NCI-H1930 (cell line): ENCODE measurements around the gene PACS1.
A peak's percentile ranks its signal among the peaks of the same experiment; 100 is the strongest.

ENCODE experiments used
- DNase-seq, 2 experiments: peaks; one replicate each; lab custom pipeline; 2025; lab: John Stamatoyannopoulos, UW

The PACS1 gene

DNA sequence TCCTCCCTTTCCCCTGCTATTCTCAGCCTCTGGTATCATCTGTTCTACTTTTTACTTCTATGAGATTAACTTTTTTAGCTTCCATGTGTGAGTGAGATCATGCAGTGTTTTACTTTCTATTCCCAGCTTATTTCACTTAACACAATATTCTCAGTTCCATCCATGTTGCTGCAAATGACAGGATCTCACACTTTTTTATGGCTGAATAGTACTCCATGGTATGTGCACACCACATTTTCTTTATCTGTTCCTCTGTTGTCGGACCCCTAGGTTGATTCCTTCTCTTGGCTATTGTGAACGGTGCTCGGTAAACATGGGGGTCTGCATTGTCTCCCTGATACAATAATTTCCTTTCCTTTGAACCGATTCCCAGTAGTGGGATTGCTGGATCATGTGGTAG lies 117.4 kb downstream of the PACS1 start:
- DNase-seq, result no peak

DNA sequence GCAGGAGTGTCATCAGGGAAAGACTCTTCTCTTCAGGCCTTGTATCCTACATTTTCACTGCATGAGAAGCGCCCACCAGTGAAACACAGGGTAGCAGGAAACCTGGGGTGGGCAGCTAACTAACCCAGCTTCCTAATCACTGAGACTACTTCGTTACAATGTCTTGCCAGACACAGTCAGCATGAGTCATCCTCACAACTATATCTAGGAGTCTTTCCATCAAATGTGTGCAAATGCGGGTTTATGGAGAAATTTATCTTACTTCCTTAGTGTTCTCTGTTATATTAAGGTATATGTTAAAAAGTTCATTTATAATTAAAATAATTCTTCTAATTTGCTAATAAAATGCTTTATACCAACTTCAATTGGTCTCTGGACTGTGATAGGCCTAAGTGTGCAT lies 118.5 kb downstream of the PACS1 start:
- DNase-seq, result no peak

DNA sequence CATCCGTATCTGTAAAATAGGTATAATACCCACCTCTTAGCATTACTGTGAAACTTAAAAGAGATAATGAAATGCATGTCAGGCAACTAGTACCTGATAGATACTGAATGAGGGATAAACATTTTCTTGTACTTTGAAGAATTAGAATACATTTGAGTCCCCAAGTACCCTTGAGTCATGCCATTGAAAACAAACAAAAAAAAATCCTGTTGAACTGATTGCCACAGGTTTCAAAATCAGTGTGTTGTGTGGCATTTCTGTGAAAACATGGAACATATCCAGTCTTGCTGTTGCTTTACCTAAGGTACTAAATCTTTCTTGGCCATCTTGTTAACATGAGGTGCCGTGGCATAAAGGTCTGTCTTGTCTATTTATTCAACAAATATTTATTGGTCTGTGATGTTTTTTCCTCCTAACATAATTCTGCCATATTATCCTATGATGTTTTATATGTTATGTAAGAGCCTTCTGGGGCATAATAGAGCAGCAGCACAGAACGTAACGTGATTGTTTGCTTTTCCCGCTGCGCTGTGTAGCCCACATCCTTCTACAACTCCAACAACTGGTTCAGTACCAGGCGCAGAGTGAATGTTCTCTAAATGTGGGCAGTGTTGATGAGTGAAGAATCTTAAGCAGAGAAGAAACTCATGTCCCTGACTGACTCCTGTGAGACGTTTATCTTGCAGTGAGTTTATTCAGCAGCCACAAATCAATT lies 119.1 kb downstream of the PACS1 start:
- DNase-seq, result no peak

DNA sequence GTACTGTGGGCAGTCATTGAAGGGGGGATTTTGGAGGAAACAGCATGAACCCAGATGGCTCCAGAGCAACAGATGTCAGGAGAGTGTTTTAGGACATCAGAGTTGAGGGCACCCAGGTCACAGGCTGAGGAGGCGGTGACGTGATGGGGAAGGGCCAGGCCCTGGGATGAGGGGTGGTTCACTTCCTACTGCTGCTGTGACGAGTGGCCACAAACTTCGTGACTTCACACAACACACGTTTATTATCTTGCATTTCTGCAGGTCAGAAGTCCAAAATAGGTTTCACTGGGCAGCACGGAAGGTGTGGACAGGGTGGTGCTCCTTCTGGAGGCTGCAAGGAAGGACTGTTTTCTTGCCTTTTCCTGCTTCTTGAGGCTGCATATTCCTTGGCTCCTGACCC lies 120.7 kb downstream of the PACS1 start:
- DNase-seq, result no peak

DNA sequence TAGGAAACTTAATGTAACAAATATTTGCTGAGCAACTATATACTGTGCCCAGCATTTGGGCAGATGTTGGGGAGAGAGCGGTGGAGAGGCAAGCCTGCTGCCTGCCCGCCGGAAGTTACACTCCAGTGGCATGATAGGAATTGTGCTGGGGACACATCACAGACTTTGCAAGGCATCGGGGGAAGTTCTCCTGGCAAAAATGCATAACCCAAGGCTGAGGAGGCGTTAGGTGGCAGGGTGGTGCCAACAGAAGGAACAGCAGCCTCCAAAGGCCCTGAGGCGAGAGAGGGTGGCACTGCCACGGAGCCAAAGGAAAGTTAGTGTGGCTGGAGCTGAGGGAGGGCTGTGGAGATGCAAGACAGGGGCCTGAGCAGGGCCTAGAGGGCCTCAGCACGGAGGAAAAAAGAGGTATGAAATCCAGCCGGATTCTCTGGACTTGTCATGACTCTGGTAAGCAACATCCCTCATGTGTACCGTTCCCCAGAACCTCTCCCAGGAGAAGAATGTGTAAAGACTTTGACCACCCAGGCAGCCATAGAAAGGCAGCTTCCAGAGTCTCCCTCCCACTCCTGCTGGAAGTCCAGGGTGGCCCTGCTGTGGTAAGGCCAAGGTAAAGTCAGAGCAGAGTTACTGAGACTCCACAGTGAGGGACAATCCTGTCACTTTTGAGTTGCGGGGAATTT lies 122.2 kb downstream of the PACS1 start:
- DNase-seq, result no peak

DNA sequence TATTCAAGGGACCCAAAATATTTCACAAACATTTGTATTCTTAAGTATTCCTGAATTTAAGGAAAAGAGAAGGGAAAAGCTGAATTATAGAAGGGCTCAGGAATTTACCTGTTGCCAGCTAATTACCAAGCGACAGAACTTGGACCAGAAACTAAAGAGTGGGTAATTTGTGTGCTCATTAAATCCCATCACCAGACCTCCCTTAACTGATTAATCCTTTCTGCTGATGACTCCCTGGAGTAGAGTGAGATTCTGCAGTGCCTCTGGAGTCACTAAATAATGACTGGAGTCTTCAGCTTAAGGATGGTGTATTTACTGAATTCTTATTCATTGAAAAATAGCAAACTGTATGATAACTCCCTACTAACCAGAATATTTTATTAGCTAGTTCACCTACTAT lies 124.3 kb downstream of the PACS1 start:
- DNase-seq, result no peak

DNA sequence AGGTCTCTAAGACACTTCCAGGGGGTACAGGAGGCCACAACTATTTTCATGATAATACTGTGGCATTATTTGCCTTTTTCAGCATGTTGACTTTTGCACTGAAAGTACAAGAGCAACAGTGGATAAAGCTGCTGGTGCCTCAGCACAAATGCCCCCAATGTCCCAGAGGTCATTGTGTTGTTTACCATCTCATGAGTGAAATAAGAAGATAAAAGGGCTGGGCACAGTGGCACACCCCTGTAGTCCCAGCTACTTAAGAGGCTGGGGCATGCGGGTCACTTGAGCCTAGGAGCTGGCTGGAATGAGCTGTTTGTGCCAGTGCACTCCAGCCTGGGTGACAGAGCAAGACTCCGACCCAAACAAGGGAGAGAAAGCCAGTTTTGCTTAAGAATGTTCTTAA lies 125.8 kb downstream of the PACS1 start:
- DNase-seq, result no peak

DNA sequence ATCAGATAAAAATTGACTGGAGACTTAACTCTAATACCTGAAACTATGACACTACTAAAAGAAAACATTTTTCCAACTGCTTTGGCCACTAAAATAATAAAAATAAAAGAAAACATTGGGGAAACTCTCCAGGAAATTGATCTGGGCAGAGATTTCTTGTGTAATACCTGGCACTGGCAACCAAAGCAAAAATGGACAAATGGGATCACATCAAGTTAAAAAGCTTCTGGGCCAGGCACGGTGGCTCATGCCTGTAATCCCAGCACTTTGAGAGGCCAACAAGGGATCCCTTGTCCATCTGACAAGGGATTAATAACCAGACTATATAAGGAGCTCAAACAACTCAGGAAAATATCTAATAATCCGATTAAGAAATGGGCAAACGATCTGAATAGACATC lies 133.8 kb downstream of the PACS1 start:
- no peak for DNase-seq

DNA sequence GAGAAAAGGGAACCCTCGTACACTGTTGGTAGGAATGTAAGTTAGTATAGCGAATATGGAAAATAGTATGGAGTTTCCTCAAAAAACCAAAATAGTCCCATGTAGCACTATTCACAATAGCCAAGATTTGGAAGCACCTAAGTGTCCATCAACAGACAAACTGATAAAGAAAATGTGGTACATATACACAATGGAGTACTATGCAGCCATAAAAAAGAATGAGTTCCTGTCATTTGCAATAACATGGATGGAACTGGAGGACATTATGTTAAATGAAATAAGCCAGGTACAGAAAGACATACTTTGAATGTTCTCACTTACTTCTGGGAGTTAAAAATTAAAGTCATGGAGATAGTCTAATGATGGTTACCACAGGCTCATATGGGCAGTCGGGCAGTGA lies 134.3 kb downstream of the PACS1 start:
- no peak for DNase-seq

DNA sequence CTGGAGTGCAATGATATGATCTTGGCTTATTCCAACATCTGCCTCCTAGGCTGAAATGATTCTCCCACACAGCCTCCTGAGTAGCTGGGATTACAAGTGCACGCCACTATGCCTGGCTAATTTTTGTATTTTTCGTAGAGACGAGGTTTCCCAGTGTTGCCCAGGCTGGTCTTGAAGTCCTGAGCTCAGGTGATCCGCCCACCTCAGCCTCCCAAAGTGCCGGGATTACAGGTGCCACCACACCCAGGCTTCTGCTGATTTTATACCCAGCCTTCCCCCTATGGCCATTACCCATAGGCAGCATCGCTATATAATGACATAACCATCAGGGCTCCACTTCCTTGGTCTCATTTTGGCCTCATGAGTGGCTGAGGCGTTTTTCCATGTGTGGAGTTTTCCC lies 137.7 kb downstream of the PACS1 start:
- DNase-seq, result no peak

DNA sequence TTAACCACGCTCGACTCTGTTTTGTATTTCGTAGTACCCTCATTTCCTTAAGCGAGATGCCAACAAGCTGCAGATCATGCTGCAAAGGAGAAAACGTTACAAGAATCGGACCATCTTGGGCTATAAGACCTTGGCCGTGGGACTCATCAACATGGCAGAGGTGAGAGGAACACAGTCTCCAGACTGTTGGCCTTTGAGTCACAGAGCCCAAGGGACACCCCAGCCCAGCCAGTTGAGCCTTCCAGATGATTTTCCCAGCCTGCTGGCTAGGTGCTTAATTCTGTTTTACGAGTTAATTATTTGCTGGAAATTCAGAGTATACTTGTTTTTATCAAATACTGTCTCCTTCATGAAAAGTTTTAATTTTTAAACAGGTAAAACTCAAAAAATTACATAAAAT lies 141.0 kb downstream of the PACS1 start:
- DNase-seq, result no peak

DNA sequence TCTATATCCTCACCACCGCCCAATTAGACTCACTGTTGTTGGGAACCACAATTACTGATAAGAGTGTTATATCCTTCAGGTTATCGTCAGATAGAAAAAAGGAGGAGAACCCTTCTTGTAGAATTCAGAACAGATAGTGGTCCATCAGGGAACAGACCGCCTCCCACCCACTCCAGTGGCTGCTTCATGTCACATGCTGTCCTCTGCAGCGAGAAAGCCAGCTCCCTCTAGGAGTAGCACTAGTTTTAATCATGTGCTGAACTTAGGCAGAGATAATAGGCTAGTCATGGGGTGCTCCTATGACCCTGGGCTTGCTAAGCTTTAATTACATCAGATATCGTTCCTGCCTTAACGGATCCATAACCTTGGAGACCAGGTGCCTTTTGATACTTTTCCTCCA lies 146.8 kb downstream of the PACS1 start:
- DNase-seq, result no peak

DNA sequence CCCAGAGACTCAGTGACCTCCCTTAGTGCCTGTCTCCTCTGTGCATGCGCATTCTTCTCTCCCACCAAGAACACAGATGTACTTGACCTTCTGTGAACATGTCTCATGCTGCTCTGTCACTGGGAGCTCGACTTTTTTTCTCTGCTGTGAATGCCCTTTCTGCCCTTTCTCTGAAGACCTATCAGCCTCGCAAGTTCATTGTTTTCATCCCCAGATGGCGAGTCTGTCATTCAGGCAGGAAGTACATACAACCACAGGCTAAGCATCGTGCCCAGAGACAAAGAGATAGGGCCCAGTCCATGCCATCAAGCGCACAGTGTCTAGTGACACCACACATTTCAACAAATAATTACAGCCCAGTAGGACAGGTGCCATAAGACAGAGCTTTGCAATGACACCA lies 148.0 kb downstream of the PACS1 start:
- no peak for DNase-seq

DNA sequence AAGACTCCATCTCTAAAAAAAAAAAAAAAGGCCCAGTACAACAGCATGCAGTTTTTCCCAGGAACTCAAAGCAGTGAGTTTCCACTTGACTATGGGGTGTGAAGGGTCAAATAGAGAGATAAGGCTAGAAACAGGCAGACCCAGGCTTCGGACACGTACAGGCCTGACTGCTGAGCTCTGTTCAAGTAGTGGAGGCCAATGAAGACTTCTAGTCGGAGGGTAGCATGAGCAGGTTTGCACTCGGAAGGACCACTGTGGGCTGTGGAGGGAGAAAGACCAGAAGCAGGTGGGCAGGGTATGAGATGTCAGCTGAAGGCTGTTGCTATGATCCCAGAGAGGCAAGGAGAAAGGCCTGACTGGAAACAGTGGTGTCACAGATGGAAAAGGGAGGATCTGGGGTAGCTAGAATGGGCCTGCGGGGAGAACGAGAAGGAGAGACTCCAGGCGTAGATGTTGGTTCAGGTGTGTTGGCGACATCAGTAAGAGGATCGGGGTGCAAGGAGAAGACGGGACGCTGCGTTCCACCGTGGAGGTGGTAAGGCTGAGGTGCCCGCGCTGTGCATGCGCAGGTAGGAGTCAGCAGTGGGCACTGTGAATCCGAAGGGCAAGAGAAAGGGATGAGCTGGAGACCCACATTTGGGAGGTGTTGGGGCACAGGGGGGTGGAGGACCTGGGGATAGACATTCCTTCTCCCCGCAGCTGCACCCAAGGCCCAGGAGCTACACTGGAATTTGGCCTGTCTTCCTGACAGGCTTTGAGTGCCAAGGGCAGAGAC lies 149.0 kb downstream of the PACS1 start:
- no peak for DNase-seq

DNA sequence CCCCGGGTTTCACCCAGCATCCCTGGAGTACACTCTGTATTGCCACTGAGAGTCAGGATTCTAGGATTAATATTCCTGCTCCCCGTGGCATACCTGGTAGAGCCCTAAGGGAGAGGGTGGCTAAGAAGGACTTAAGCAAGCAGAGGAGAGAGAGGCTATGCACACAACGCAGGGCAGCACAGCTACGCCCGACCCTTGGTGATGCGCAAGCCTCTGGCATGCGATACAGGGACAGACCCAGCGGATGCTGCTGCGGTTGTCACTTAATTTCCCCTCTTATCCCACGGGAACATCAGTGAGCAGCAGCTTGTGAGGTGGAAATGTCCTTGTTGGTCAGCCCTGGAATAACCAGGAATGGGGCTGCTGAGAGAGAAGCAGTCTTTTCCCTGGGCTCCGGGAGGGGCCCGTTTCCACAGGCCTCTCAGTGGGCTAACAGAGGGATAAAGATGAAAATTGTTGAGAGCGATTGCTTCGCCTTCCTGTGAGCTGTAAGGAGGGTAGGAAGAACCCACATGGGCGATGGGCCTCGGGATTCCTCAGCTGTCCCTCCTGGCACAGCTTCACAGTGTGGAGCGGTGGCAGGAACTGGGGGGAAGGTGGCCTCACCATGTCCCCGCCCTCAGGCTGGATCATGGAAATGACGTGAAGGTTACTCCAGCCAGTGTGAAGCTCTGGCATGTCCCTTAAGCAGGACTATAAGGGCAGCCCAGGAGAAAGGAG lies 149.9 kb downstream of the PACS1 start:
- no peak for DNase-seq

DNA sequence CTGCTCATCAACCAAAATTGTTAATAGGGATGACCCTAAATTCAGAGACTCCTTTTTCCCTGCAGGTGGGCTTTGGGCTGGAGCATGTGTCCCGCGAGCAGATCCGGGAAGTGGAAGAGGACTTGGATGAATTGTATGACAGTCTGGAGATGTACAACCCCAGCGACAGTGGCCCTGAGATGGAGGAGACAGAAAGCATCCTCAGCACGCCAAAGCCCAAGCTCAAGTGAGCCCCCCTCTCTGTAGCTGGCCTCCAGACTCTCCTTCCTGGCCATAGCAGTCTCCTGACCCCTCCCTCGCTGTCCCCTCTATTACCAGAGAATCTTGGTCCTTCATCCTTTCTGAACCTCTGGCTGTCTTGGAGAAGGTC lies 150.5 kb downstream of the PACS1 start:
- no peak for DNase-seq

DNA sequence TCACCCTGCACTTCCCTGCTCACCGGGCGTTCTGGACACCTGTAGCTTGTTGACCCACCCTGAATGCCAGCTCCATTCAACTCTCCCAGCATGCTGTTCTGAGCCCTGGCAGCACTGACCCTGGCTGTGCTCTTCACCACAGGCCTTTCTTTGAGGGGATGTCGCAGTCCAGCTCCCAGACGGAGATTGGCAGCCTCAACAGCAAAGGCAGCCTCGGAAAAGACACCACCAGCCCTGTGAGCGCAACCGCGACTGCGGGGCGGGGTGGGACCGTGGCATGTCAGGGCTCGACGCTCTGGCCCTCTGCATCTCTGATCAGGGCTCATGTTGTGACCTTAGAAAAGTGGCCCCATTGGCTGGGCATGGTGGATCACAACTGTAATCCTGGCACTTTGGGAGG lies 150.9 kb downstream of the PACS1 start:
- DNase-seq, result no peak

DNA sequence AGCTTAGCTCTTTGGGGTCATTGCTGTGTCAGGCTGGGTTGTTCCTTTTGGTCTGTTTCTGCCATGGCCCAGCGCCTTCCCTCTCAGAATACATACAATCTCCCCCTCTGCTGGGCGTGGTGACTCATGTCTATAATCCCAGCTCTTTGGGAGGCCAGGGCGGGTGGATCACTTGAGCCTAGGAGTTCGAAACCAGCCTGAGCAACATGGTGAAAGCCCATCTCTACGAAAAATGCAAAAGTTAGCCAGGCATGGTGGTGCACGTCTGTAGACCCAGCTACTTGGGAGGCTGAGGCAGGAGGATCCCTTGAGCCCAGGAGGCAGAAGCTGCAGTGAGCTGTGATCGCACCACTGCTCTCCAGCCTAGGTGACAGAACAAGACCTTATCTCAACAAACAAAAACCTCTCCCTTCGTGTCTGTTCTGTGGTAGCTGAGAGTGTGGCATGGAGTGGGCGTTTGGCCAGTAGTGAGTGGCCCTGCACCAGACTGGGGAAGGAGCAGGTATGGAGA lies 151.7 kb downstream of the PACS1 start:
- no peak for DNase-seq

DNA sequence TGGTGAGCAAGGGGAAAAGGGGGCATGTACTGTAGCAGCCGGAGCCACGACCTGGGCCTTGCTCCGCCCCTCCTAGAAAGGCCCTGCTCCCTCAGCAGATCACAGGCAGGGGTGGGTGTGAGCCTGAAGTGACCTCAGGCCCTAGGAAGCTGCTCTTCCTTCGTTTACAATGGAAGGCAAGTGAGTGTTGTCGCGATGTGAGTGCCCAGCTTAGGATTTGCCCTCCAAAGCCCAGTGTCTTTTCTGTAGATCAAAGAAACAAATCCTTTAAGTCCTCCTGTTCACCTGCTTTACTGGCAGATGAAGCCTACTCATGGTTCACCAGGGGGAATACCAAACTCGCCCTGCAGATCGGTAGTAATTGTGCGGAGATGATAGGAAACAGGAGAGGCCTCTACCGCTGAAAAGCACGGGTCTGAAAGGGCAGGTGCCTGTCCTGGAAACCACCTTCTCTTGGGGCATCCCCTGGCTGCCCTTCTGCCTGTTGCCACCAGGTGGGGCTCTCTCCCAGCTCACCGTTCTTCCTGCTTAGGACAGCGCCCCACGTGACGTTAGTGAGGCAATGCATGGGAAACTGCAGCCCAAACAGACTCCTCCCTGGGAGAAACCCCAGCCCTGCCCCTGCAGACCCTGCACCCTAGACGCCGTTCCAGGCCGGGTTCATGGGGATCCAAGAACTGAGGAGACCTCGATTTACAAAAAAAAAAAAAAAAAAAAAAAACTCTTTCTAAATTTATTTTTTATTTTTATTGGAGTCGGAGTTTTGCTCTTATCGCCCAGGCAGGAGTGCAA lies 152.5 kb downstream of the PACS1 start:
- peak; percentile 88 to 91 for DNase-seq

DNA sequence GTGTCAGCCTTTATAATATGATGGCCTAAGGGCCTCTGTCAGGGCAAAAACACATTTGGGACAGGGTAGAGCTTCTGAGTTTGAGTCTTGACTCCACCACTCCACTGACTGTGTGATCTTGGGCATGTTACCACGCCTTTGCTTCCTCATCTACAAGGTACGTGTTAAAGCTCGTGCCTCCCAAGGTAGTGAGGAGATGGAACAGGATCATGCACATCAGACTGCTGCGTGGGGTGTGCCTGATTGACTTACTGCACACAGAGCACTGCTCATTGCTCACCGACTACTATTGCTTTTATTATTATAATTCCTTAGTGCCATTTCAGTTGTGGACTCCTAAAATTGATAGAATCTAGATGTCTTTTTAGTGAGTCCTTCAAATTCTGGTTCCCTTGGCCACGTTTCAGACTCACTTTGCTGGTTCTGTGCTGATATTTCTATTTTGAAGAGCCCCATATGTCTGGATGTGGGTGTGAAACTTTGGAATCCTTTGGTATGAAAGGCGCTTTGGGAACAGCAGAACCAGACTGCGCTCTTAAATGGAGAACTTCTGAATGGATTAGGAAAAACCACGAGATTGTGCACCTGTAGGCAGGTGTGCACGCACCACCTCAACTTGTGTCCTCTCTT lies 154.3 kb downstream of the PACS1 start:
- DNase-seq, result no peak

DNA sequence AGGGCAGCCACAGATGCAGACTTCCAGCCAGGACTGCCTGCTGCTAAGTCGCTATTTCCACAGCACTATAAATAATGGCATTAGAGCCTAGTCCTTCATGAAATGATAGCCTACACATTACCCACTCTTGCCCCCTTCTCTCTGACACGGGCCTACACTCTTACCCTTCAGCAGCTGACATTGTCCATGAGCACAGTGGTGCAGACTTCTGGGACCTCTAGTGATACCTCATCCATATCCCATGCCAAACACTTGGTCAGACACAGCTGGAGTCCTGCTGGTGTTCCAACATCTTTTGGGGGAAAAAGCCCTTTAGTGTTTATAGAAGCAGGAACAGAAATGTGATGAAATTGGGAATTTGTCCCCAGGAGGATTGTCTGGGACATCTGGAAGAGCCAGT lies 155.0 kb downstream of the PACS1 start:
- DNase-seq, result no peak
